ENCODE measurements around the gene AGAP1.

DNA sequence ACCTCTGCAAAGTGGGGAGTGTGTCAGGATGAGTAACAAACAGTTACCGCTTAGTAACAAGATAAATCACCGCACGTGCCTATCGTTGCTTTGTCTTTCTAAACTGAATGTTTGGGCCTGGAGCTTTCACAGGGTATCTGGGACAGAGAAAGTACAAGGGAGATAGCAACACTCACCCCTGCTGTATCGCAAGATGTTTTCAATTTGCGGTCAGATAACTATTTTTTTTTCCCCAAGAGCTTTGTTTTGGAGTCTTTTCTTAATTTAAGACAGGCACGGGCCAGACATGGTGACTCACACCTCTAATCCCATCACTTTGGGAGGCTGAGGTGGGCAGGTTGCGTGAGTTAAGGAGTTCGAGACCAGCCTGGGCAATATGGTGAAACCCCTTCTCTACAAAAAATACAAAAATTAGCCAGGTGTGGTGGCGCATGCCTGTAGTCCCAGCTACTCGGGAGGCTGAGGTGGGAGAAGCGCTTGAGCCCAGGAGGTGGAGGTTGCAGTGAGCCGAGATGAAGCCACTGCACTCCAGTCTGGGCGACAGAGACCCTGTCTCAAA, 527.7 kb downstream of the AGAP1 start:
- TF ChIP-seq TAF1 (IDR thresholded peaks at IDR 0.05; ENCODE audit: borderline replicate concordance, low read depth, low read length) (no peak), POLR2A (IDR thresholded peaks at IDR 0.05; ENCODE audit: low read depth, low read length) (no peak)

Data from GM12892 (cell line).